H1 (cell line): ENCODE results near the gene DESI1. TPM values are rescaled to one million over a fixed set of nuclear protein-coding genes. Genes with fewer than 3 reads are reported as not detected.

Experiments used
- CTCF ChIA-PET: fragments of 300-600 bp; sonication (Branson Sonifier 250); formaldehyde crosslinking; loops from one replicate; lab custom pipeline; 2021; ENCODE audit not compliant: partially characterized antibody; lab: Charles Lee
- POLR2A ChIA-PET: fragments of 300-600 bp; sonication (Branson Sonifier 250); formaldehyde crosslinking; loops from one replicate; lab custom pipeline; 2021; ENCODE audit warnings: inconsistent platforms; ENCODE audit not compliant: partially characterized antibody; lab: Charles Lee
- DNase-seq, 2 experiments: peaks; one replicate each; pipeline versions ENCODE4 v3.0.0 to v3.0.0-alpha.2; 2010 to 2022; ENCODE audit warnings: low spot score in 2 of 2, low read depth in 1 of 2, mixed read lengths in 1 of 2
- FAIRE-seq: peaks from 2 replicates; lab custom pipeline; 2011; peaks lifted over from hg19 to GRCh38; lab: Jason Lieb, UNC
- H2AFZ ChIP-seq: 2 replicates; pipeline ENCODE4 v1.8.1; 2012; ENCODE audit warnings: low read length, inconsistent platforms
- H2AK5ac ChIP-seq: 2 replicates; pipeline ENCODE4 v1.6.1; 2013; ENCODE audit warnings: low read depth, low read length
- H2BK120ac ChIP-seq: replicated peaks from 2 replicates; pipeline ENCODE3; 2013; ENCODE audit warnings: low read depth, low read length, inconsistent platforms
- H2BK12ac ChIP-seq: 2 replicates; pipeline ENCODE4 v1.6.1; 2013; ENCODE audit warnings: low read depth, low read length
- H2BK15ac ChIP-seq: 2 replicates; pipeline ENCODE4 v1.6.1; 2013; ENCODE audit warnings: low read length
- H2BK20ac ChIP-seq: 2 replicates; pipeline ENCODE4 v1.6.1; 2013; ENCODE audit warnings: low read length
- H2BK5ac ChIP-seq: 2 replicates; pipeline ENCODE4 v1.6.1; 2013; ENCODE audit warnings: low read depth, low read length
- H3K14ac ChIP-seq: 2 replicates; pipeline ENCODE4 v1.6.1; 2013; ENCODE audit warnings: inconsistent platforms; ENCODE audit not compliant: insufficient read length
- H3K18ac ChIP-seq: 2 replicates; pipeline ENCODE4 v1.6.1; 2013; ENCODE audit warnings: low read length; ENCODE audit errors: extremely low read depth
- H3K23ac ChIP-seq: 2 replicates; pipeline ENCODE4 v1.6.1; 2013; ENCODE audit warnings: inconsistent platforms; ENCODE audit not compliant: insufficient read length
- H3K23me2 ChIP-seq: 2 replicates; pipeline ENCODE4 v1.6.1; 2013; ENCODE audit warnings: low read depth, low read length
- H3K27ac ChIP-seq: 2 replicates; pipeline ENCODE4 v1.6.1; 2011; ENCODE audit warnings: low read depth, low read length, inconsistent platforms
- H3K27me3 ChIP-seq, 4 experiments: replicated peaks in 1 of 4; 1 replicate in 1 of 4; 2 replicates in 3 of 4; pipeline versions ENCODE4 v1.6.1 to v1.8.1; 2011 to 2013; ENCODE audit warnings: low read length in 3 of 4, mild to moderate bottlenecking in 3 of 4, inconsistent platforms in 2 of 4, mixed read lengths in 2 of 4, moderate library complexity in 1 of 4; ENCODE audit not compliant: control insufficient read depth in 3 of 4, insufficient read depth in 3 of 4; ENCODE audit errors: extremely low read depth in 1 of 4
- H3K36me3 ChIP-seq, 4 experiments: 2 replicates each; pipeline versions ENCODE4 v1.6.1 to v1.8.1; 2011 to 2013; ENCODE audit warnings: mild to moderate bottlenecking in 4 of 4, low read length in 3 of 4, moderate library complexity in 2 of 4, control low read depth in 1 of 4, inconsistent platforms in 1 of 4; ENCODE audit not compliant: insufficient read depth in 4 of 4, control insufficient read depth in 2 of 4
- H3K4ac ChIP-seq: replicated peaks from 2 replicates; pipeline ENCODE3; 2013; ENCODE audit warnings: low read length, low read depth, mixed read lengths, inconsistent platforms; ENCODE audit not compliant: insufficient read length
- H3K4me1 ChIP-seq, 4 experiments: replicated peaks in 1 of 4; 1 replicate in 1 of 4; 2 replicates in 3 of 4; pipeline versions ENCODE4 v1.6.1 to v1.8.1; 2011 to 2013; ENCODE audit warnings: low read length in 3 of 4, inconsistent platforms in 2 of 4, mixed read lengths in 1 of 4; ENCODE audit not compliant: insufficient read depth in 4 of 4, control insufficient read depth in 3 of 4
- H3K4me2 ChIP-seq, 2 experiments: 2 replicates each; pipeline versions ENCODE4 v1.6.1 to v1.8.1; 2011 to 2013; ENCODE audit warnings: low read depth in 2 of 2, low read length in 2 of 2, control low read depth in 1 of 2, inconsistent platforms in 1 of 2, mild to moderate bottlenecking in 1 of 2; ENCODE audit not compliant: insufficient read depth in 1 of 2
- H3K4me3 ChIP-seq, 4 experiments: fragments of 200-600, 300-600 bp in 1 of 4; sonication (generic), shearing (Covaris generic), sonication (Bioruptor Twin) in 1 of 4; 2 replicates each; pipeline versions ENCODE4 v1.5.1 to v1.8.1; 2011 to 2016; ENCODE audit warnings: low read length in 4 of 4, low read depth in 3 of 4, control low read depth in 2 of 4, inconsistent platforms in 2 of 4, mild to moderate bottlenecking in 2 of 4, mixed read lengths in 1 of 4, moderate library complexity in 1 of 4; ENCODE audit not compliant: insufficient read depth in 2 of 4; ENCODE audit errors: extremely low read depth in 1 of 4
- H3K56ac ChIP-seq: replicated peaks from 2 replicates; pipeline ENCODE3; 2013; ENCODE audit warnings: low read depth, mild to moderate bottlenecking, mixed read lengths, low read length, inconsistent platforms; ENCODE audit not compliant: insufficient read length
- H3K79me1 ChIP-seq: 2 replicates; pipeline ENCODE4 v1.6.1; 2013; ENCODE audit warnings: low read depth, low read length, control low read depth
- H3K79me2 ChIP-seq, 2 experiments: 2 replicates each; pipeline versions ENCODE4 v1.6.1 to v1.8.1; 2012 to 2013; ENCODE audit warnings: low read length in 2 of 2, mild to moderate bottlenecking in 2 of 2, inconsistent platforms in 1 of 2; ENCODE audit not compliant: insufficient read depth in 2 of 2, control insufficient read depth in 1 of 2
- H3K9ac ChIP-seq, 4 experiments: replicated peaks in 1 of 4; 1 replicate in 1 of 4; 2 replicates in 3 of 4; pipeline versions ENCODE4 v1.6.1 to v1.8.1; 2011 to 2013; ENCODE audit warnings: low read depth in 3 of 4, low read length in 3 of 4, control low read depth in 2 of 4, mild to moderate bottlenecking in 2 of 4, moderate library complexity in 2 of 4, inconsistent platforms in 1 of 4; ENCODE audit errors: extremely low read depth in 1 of 4
- H3K9me3 ChIP-seq, 2 experiments: 2 replicates each; pipeline versions ENCODE4 v1.6.1 to v1.8.1; 2012 to 2013; ENCODE audit warnings: mild to moderate bottlenecking in 2 of 2, moderate library complexity in 2 of 2, control low read depth in 1 of 2, inconsistent platforms in 1 of 2, low read depth in 1 of 2, low read length in 1 of 2, mixed read lengths in 1 of 2; ENCODE audit not compliant: insufficient read depth in 2 of 2
- H4K20me1 ChIP-seq, 2 experiments: replicated peaks in 1 of 2; 2 replicates each; pipeline versions ENCODE3 to v1.8.1; 2011 to 2013; ENCODE audit warnings: inconsistent platforms in 2 of 2, low read length in 2 of 2, mild to moderate bottlenecking in 1 of 2; ENCODE audit not compliant: insufficient read depth in 2 of 2, control insufficient read depth in 1 of 2
- H4K5ac ChIP-seq: 2 replicates; pipeline ENCODE4 v1.6.1; 2013; ENCODE audit warnings: low read length, low read depth, mixed read lengths, inconsistent platforms; ENCODE audit not compliant: insufficient read length
- H4K8ac ChIP-seq: 2 replicates; pipeline ENCODE4 v1.8.0; 2013; ENCODE audit warnings: mild to moderate bottlenecking, moderate library complexity, low read length, inconsistent platforms; ENCODE audit not compliant: insufficient read depth; ENCODE audit errors: extremely low read depth
- H4K91ac ChIP-seq: replicated peaks from 2 replicates; pipeline ENCODE3; 2013; ENCODE audit warnings: low read length, mixed read lengths, inconsistent platforms; ENCODE audit not compliant: insufficient read length
- ASH2L ChIP-seq: fragments of 200-600, 300-600 bp; sonication (generic); IDR thresholded peaks from one replicate; pipeline ENCODE4 v1.7.1; 2017; ENCODE audit warnings: low read length
- ATF3 ChIP-seq: IDR thresholded peaks from 2 replicates; pipeline ENCODE4 v1.6.1; 2011; ENCODE audit warnings: low read depth, mild to moderate bottlenecking, low read length; ENCODE audit not compliant: insufficient read depth
- CHD1 ChIP-seq: IDR thresholded peaks from 2 replicates; pipeline ENCODE4 v1.6.1; 2012; ENCODE audit warnings: low read depth, low read length, improper control_type of control experiment
- CHD2 ChIP-seq: IDR thresholded peaks from 2 replicates; pipeline ENCODE4 v1.6.1; 2012; ENCODE audit warnings: low read length, improper control_type of control experiment
- HDAC2 ChIP-seq, 2 experiments: fragments of 300-600 bp in 1 of 2; sonication (generic) in 1 of 2; IDR thresholded peaks; 2 replicates each; pipeline ENCODE4 v1.6.1; 2011 to 2012; ENCODE audit warnings: low read depth in 2 of 2, low read length in 2 of 2, mild to moderate bottlenecking in 2 of 2, moderate library complexity in 2 of 2, borderline replicate concordance in 1 of 2, inconsistent platforms in 1 of 2
- JUND ChIP-seq: IDR thresholded peaks from 2 replicates; pipeline ENCODE4 v1.6.1; 2011; ENCODE audit warnings: mild to moderate bottlenecking, improper control_type of control experiment, low read length
- RBBP5 ChIP-seq: IDR thresholded peaks from 2 replicates; pipeline ENCODE4 v1.7.1; 2012; ENCODE audit warnings: low read depth, mild to moderate bottlenecking, inconsistent platforms, low read length, moderate library complexity, borderline replicate concordance
- SAP30 ChIP-seq: fragments of 300-600 bp; sonication (generic); IDR thresholded peaks from 2 replicates; pipeline ENCODE4 v1.7.1; 2012; ENCODE audit warnings: low read length, moderate library complexity, mild to moderate bottlenecking, inconsistent platforms; ENCODE audit not compliant: insufficient read depth, insufficient replicate concordance
- SIRT6 ChIP-seq: IDR thresholded peaks from one replicate; pipeline ENCODE4 v1.7.1; 2012; ENCODE audit warnings: low read length, inconsistent platforms
- SP4 ChIP-seq: IDR thresholded peaks from 2 replicates; pipeline ENCODE4 v1.6.1; 2012; ENCODE audit warnings: low read length, inconsistent platforms
- WGBS, 2 experiments: shearing (Covaris generic) in 1 of 2; methylation state at CpG; one replicate each; pipeline versions ENCODE4 v1.1.6 to v1.1.7; 2013 to 2015; ENCODE audit warnings: low lambda C conversion rate in 2 of 2, mixed read lengths in 2 of 2, inconsistent platforms in 1 of 2, low coverage in 1 of 2, missing lambda C conversion rate in 1 of 2; ENCODE audit not compliant: insufficient replicate concordance in 2 of 2, insufficient coverage in 1 of 2, insufficient read length in 1 of 2; ENCODE audit errors: extremely low coverage in 1 of 2, missing lambda C conversion rate in 1 of 2; 5-methylcytosine and 5-hydroxymethylcytosine counted together
- polyA plus RNA-seq, 7 experiments: library from polyadenylated mRNA; depleted of rRNA in 3 of 7; stranded (reverse) in 5 of 7; unstranded in 2 of 7; fragments of >200 nt in 5 of 7; fragments of 200-250 nt in 2 of 7; gene quantifications; 1 replicate in 5 of 7; 2 replicates in 1 of 7; 4 replicates in 1 of 7; pipeline versions ENCODE4 v1.2.1 to v1.2.3, GENCODE V29; 2011 to 2013; ENCODE audit warnings: missing spikeins in 2 of 7, mixed read lengths in 2 of 7
- total RNA-seq: library from RNA; stranded (reverse); fragmentation: NEBNext Ultra II Directional; extraction: Animal tissue kit (Norgen Biotek cat#: 25700); gene quantifications from 2 replicates; pipeline ENCODE4 v1.2.1, GENCODE V29; 2021

Gene DESI1
- total and polyA plus RNA-seq, 2 of the 8 experiments (the other 6 are each of a cell fraction or from before 2014, with no cell fraction given) = 27.6 to 34.3 TPM

GRCh38 chr22:41658869-41659268 is 38.0 kb upstream of the DESI1 start:
- Histone ChIP-seq H4K20me1 (peaks cover 2 to 5% of the 10 kb centered on the region in 2 experiments), H3K56ac (no peak overlapping the region), H2BK12ac (no peak overlapping the region), H3K4me2 (no peak overlapping the region), H2BK5ac (no peak overlapping the region), H3K23me2 (no peaks in the 10 kb centered on the region)
- POLR2A ChIA-PET = interaction anchor here (0.7 to 16.5 kb wide), 6 partner anchors 9 to 41 kb away, joined by 3 to 129 read pairs (median 5); no protein-coding TSS in a partner anchor
- no peak for TF ChIP-seq RBBP5
- no peak for TF ChIP-seq ATF3
- no peak for TF ChIP-seq JUND
- TF ChIP-seq SP4 = no peak
- TF ChIP-seq SIRT6 = no peak
- no peak for TF ChIP-seq CHD1
- TF ChIP-seq ASH2L = no peak
- TF ChIP-seq SAP30 = no peak
- TF ChIP-seq CHD2 = no peak
- TF ChIP-seq HDAC2 (IDR thresholded peaks at IDR 0.05; ENCODE audit: borderline replicate concordance in 1 of 2, low read depth in 2 of 2, low read length in 2 of 2) = no peak
- TF ChIP-seq, all 59 proteins: peak for 0
- WGBS, 2 experiments = 97% methylated on average over 17 of the region's 17 CpGs; no CpG with 5 or more reads in 1 of the 2 experiments
- H3K27ac ChIP-seq = no peak overlapping the region
- no peak overlapping the region for H2BK15ac ChIP-seq
- no peak overlapping the region for H2AK5ac ChIP-seq
- no peak overlapping the region for H4K91ac ChIP-seq
- no peaks in the 10 kb centered on the region for H3K27me3 ChIP-seq
- no peaks in the 10 kb centered on the region for H3K4me1 ChIP-seq
- H4K8ac ChIP-seq = no peak overlapping the region
- H3K79me2 ChIP-seq = no peaks in the 10 kb centered on the region
- H3K18ac ChIP-seq = no peak overlapping the region
- no peak overlapping the region for H3K9ac ChIP-seq
- H2AFZ ChIP-seq = no peak overlapping the region
- H2BK20ac ChIP-seq = no peak overlapping the region
- DNase-seq (no peak), FAIRE-seq (no peak)
- peaks cover 50 to 88% (median 76%) of the 10 kb centered on the region in 4 experiments for H3K36me3 ChIP-seq
- no peak overlapping the region for H2BK120ac ChIP-seq
- no peaks in the 10 kb centered on the region; the same call in 1 of the 2 replicates for H3K79me1 ChIP-seq
- no peaks in the 10 kb centered on the region for H3K9me3 ChIP-seq
- CTCF ChIA-PET = interaction anchor here (1.7 to 2.1 kb wide), 3 partner anchors 8 to 15 kb away, joined by 4 to 7 read pairs (median 6); no protein-coding TSS in a partner anchor
- no peak overlapping the region for H3K23ac ChIP-seq
- H3K14ac ChIP-seq = no peak overlapping the region
- no peak overlapping the region for H3K4me3 ChIP-seq
- no peak overlapping the region for H4K5ac ChIP-seq
- H3K4ac ChIP-seq = no peak overlapping the region
